Endometrium (tissue), 2 donors: ENCODE data around the gene CTAG1B.
"Not testable (repeated sequence)": the region's sequence is repeated elsewhere in the genome, so short reads cannot be mapped to it uniquely, and the experiment has no call there.

Source experiments
- FAIRE-seq: peaks from 2 replicates; lab custom pipeline; 2012; peaks lifted over from hg19 to GRCh38; lab: Jason Lieb, UNC
- donor health status: control.
- donor health status: control.

Gene CTAG1B

GRCh38 chrX:154619182-154619581 lies at the start of gene CTAG1B:
TSS of gene CTAG1B (minus strand) at chrX:154619282. CDS start at chrX:154619218, 64 bp downstream.
- not testable (repeated sequence) for FAIRE-seq

- no peak for FAIRE-seq
Measured at GRCh38 chrX:154661899-154662298, 42.8 kb upstream of the CTAG1B start.

DNA sequence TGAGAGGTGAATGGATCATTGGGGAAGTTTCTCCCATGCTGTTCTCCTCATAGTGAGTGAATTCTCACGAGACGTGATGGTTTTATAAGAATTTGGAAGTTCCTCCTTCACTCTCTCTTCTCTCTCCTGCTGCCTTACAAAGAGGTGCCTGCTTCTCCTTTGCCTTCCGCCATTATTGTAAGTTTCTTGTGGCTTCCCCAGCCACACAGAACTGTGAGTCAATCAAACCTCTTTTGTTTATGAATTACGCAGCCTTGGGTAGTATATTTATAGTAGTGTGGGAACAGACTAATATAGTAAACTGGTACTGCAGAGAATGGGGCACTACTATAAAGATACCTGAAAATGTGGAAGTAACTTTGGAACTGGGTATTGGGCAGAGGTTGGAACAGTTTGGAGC lies 42.1 kb upstream of the CTAG1B start:
- FAIRE-seq: no peak

DNA sequence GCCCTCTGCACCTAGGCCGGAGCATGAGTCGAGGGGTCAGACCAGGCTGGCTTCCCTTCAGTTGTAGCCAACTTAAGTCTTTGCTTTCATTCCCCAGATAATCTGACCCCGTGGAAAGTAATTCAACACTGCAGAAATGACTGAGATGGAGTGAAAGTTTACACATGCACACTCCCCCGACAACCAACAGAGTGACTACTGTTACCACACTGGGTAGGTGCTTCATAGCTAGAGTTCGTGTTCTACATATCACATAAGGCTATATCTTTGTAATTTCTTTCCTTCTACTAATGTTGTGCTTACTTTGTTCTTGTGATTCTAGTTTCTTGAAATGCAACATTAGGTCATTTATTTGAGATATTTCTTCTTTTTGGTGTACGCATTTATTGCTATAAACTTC lies 41.5 kb upstream of the CTAG1B start:
- FAIRE-seq: no peak

GRCh38 chrX:154658957-154659356 lies 39.9 kb upstream of the CTAG1B start:
- FAIRE-seq: no peak

DNA sequence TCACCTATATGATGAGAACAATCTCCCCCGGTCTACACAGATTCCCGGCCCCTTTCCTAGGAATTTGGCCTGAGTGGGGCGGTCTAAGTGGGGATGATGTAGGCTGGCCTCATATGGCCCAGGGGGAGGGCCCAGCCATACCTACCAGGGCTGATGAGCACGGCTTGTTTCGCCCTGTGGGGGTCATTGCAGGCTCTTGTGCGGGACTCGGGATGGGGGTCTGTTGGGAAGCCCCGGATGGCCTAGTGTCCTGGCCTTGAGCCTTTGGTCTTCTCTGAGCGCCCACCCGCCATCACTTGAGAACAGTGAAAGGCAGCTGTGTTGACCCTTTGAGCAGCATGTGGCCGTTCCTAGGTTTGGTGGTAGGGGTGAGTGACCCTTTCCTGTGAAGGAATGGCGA lies 39.1 kb upstream of the CTAG1B start:
- no peak for FAIRE-seq

- no peak for FAIRE-seq
Measured at GRCh38 chrX:154657226-154657805, 38.2 kb upstream of the CTAG1B start.

- no peak for FAIRE-seq
Measured at GRCh38 chrX:154655786-154656185, 36.7 kb upstream of the CTAG1B start.

- FAIRE-seq: no peak
Measured at GRCh38 chrX:154655346-154655745, 36.3 kb upstream of the CTAG1B start.

GRCh38 chrX:154654925-154655324 lies 35.8 kb upstream of the CTAG1B start:
- FAIRE-seq: no peak

- no peak for FAIRE-seq
Measured at GRCh38 chrX:154654372-154654771, 35.3 kb upstream of the CTAG1B start.

- not testable (repeated sequence) for FAIRE-seq
Measured at GRCh38 chrX:154653413-154653812, 34.3 kb upstream of the CTAG1B start, which contains the start of gene CTAG2. TSS of gene CTAG2 (minus strand) at chrX:154653579. CDS start at chrX:154653515, 64 bp downstream.

DNA sequence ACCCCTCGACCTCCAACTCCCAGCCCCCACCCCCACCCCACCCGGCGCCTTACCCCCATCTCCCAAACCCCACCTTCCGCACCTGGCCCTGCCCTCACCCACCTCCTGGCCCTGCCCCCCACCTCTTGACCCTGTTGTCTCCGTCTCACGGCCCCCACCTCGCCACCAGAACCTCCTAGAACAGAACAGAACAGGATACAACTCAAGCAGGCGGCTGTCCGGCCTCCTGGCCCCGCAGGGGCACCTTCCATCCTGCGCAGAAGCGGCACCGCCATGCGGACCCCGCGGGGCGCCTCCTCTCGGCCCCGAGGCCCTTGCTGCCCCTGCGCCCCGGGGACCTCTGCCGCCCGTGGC lies 33.9 kb upstream of the CTAG1B start:
- no peak for FAIRE-seq

GRCh38 chrX:154652311-154653047 lies 33.4 kb upstream of the CTAG1B start:
- no peak for FAIRE-seq

DNA sequence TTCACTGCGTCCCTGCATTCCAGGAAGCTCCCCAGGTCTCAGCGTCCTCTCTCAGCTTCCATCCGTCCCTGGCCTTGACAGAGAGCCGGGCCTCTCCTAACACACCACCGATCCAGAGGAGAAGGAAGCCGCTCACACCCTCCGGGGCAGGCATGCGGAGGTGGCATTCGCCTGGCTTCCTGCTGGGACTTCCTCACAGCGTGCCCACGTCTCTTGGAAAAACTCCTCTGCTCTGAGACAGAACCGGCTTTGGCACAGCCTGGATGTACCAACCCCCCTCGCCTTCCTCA lies 31.1 kb upstream of the CTAG1B start:
- no peak for FAIRE-seq

GRCh38 chrX:154649503-154650220 lies 30.6 kb upstream of the CTAG1B start:
- no peak for FAIRE-seq

DNA sequence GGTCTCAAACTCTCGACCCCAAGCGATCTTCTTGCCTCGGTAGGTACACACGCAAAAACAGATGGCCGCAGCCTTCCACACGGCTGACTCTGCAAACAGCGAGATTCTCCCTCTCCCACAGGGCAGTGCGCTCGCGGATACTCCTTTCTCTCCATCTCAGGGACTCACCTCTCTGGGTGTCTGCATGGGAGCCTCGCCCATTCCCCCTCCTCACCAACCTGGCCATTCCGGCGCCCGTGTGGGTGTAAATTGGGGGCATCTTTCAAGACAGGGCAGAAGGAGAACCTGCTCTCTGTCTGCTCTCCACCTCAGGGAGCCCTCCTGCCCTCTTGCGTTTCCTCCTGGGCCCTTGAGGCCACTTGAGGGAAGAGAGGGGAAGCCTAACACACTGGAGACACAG lies 29.8 kb upstream of the CTAG1B start:
- FAIRE-seq: no peak

DNA sequence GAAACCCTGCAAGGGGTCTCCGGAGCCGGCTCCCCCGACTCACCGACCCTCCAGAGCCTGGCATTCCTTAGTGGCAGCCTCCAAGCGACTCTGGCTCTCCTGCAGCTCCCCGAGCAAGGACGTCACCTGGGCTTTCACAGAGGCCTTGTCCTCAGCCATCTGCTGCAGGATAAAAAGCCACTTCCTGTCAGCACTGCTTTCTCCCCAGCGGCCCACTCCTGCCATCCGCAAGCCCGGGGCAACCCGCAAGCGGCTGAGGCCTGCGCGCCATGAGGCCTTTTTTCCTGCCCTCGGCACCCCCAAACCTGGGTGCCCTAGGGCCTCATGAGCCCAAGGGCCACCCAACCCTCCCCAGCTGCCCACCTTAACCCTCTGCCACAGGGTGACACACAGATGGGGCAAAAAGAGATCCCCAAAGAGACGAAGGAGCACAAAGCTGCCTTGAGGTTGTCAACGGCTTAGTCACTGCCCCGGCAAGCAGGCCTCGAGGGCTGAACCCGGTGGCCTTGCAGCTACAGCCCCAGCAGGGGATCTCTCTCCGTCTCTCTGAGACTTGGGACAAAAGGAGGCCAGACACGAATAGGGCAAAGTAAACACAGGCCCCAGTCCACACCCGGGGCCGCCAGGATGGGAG lies 26.8 kb upstream of the CTAG1B start:
- not testable (repeated sequence) for FAIRE-seq

DNA sequence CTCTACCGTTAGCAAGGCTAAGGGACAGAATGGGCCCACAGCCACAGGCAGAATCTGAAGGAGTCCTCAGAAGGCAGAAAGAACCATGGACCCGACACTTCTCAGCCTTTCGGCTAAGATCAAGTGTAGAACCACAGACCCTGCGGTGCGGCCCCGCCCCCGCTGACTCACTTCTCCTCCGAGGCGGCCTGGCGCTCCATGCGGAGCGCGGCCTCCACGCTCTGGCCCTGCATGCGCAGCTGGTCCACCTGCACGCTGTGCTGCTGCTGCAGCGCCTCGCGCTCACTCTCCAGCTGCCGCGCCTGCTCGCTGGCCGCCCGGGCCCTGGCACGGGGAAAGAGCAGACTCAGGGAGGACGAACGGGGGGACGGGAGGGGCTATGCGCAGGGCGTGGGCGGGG lies 24.6 kb upstream of the CTAG1B start:
- not testable (repeated sequence) for FAIRE-seq

- FAIRE-seq: not testable (repeated sequence)
Measured at GRCh38 chrX:154641740-154642139, 22.7 kb upstream of the CTAG1B start.

GRCh38 chrX:154633661-154634060 lies 14.6 kb upstream of the CTAG1B start:
- not testable (repeated sequence) for FAIRE-seq

DNA sequence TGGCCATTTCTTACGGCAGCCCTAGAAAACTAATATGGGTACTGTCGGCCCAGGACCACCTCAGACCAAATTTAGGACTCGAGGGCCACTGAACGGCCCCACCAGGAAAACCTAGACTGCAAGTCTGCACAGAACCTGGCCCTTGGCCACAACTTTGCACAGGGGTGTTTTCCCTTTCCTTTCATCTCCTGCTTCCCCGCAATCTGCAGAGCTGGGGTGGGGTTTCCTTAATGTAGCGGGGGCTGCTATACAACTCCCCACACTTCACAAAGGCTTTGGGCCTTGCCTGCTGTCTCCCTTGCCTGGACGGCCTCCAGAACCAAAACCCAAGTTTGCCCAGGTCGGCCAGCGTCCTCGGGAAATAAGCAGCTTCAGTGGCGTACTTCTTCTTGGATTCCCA lies 11.9 kb upstream of the CTAG1B start:
- not testable (repeated sequence) for FAIRE-seq

- FAIRE-seq: not testable (repeated sequence)
Measured at GRCh38 chrX:154628960-154629359, 9.9 kb upstream of the CTAG1B start.
